GM12801 (cell line): ENCODE results near the gene ATF7.

Source experiments
- TF ChIP-seq, protein P1 (sequence below): IDR thresholded peaks from one replicate; pipeline ENCODE4 v1.5.1; 2011; ENCODE audit warnings: control low read depth; ENCODE audit not compliant: insufficient read length; ENCODE audit errors: extremely low read depth

Gene ATF7

DNA sequence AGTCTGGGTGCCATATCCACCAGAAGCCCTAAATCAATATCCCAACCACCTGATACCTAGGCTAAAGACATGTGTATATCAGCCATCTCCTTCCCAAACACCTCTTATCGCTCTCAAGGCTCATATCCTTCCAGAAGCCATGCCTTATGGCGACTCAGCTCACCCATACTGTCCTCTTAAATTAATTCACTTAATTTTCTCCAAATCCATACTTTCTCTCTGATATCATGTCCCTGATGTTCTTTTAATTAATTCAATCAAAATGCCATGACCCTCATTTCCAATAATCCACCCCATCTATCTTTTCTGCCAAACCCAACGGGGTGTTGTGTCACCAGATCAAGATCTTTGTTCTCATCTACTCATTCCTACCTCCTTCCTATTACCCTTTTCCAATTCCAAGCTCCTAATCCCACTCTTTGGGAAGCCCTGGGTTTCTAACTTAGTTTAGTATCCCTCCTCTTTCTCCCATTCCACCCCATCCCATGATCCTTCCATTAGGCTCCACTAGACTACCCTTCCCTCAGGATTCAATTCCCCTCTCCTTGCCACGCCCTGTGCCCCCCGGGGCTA lies 723 bp downstream of the ATF7 start:
- TF ChIP-seq, protein P1, sequence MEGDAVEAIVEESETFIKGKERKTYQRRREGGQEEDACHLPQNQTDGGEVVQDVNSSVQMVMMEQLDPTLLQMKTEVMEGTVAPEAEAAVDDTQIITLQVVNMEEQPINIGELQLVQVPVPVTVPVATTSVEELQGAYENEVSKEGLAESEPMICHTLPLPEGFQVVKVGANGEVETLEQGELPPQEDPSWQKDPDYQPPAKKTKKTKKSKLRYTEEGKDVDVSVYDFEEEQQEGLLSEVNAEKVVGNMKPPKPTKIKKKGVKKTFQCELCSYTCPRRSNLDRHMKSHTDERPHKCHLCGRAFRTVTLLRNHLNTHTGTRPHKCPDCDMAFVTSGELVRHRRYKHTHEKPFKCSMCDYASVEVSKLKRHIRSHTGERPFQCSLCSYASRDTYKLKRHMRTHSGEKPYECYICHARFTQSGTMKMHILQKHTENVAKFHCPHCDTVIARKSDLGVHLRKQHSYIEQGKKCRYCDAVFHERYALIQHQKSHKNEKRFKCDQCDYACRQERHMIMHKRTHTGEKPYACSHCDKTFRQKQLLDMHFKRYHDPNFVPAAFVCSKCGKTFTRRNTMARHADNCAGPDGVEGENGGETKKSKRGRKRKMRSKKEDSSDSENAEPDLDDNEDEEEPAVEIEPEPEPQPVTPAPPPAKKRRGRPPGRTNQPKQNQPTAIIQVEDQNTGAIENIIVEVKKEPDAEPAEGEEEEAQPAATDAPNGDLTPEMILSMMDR: no peak

DNA sequence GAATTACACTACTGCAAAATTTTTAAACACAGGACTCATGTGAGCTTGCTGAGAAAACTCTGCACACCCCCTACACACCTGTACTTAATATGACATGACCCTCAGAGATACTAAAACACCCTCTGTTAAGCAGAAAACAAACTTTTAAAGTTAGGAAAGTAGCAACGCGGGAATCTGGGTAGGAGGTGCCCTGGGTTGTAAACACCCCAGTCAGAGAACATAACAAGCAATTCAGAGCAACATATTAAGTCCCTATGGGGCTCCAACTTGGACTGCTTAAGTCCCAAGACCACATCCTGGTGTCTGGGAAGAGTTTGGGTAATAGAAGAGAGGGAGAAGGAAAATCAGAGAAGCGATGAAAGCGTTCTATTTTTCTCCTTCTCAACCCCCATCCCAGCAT lies 1.2 kb downstream of the ATF7 start:
- TF ChIP-seq, protein P1: no peak

DNA sequence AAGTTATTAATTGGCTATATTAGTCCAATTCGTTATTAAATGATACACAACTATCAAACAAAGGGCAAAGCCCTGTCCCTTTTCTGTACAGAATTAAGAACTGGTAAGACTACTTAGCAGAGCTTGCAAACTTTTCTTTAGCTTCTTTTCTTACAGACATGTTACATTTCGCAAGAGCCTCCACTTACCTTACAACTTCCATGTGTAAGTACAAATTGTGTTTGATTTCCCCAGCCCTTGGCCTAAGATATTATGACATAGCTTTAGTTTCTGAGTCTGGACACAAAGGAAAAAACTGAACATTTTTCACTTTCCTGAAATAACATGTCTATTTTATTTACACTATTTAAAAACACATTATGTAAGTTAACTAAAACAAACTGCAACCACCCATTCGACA lies 1.7 kb downstream of the ATF7 start:
- TF ChIP-seq, protein P1: no peak

DNA sequence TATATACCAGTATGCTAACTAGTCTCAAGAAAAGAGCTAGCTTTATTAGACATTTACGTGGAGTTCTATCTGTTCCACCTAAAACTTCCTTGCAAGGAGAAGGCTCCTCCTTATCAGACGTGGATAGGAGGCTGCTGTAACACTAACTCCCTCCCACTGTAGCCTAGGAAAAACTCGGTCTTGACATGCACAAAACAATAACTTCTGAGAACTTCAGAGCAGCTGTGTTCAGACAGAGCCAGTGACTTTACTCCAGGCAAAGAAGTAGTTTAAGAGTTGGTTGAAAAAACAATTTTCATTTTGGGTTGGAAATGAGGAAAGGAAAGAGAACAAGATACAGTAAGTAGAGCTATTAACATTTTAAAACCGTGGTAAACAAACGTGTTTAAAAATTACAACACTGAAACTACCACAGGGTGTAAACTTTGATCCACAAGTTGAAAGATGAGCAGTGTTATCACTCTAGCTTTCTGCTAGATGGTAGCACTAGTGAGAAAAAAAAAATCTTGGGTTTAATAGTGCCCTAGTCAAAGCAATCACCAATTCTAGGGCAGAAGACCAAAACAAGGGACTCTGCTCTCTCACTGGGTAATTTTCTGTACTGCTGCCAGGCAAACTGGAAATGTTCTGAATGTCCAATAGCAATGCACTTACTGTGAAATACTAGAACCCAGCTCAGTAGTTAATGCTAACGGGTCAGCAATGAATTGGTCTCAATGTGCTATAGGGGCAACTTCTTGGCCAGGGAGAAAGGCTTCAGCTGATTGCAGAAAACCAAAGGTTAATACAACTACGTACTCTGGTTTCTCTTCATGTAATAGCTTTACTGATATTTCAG lies 2.4 kb downstream of the ATF7 start:
- TF ChIP-seq, protein P1: no peak

DNA sequence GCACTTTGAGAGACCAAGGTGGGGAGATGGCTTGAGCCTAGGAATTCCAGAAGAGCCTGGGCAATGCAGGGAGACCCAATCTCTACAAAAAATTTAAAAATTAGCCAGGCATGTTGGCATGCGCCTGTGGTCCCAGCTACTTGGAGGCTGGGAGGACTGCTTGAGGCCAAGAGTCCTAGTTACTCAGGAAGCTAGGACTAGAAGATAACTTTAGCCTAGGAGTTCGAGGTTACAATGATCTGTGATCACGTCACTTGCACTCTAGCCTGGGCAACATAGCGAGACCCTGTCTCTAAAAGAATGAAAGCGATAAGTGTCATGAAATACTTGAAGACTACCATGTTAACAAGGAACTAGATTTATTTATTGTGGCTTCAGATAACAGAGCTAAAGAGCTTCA lies 3.5 kb downstream of the ATF7 start:
- TF ChIP-seq, protein P1: no peak

DNA sequence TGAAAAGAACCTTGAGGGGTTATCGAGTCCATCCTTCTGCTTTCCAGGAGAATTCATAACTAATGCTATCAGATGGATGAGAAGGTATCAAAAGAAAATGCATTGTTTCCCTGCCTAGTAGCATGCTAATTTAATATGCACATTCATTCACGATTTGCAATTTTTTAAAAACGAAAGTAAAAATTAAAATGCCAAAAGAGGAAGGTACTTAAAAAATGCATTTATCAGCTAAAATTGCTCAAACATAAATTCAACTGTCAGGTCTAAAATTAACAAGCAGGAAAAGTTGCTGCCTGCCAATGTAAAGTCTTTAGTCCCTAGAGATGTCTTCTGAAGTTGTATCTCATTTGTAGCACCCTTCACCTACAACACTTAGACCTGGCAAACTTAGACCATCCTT lies 7.9 kb downstream of the ATF7 start:
- TF ChIP-seq, protein P1: no peak

DNA sequence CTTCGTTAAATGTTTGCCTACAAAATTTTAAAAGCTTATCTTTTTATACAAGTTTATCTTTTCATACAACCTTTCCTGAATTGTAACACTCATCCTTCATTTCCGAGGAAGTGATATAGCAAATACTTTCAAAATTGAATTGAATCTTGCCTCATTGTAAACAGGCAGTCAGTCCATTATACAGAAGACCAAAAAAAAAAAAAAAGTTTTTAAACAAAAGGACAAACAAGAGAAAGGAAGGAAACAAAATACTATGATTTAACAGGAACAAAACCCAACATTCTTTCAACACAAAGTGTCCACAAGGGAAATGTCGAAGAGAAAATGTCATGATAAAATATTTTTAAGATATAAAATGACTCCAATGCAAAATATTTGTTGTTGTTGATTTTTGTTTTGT lies 8.5 kb downstream of the ATF7 start:
- TF ChIP-seq, protein P1: no peak
